HG02973 (cell line): ENCODE data around the gene PHF1.

Experiments
- ATAC-seq: cut with Tn5 transposase; IDR thresholded peaks from one replicate; pipeline ENCODE4 v1.9.1; 2021; ENCODE audit warnings: moderate library complexity; ENCODE audit not compliant: unreplicated experiment

Gene PHF1

DNA sequence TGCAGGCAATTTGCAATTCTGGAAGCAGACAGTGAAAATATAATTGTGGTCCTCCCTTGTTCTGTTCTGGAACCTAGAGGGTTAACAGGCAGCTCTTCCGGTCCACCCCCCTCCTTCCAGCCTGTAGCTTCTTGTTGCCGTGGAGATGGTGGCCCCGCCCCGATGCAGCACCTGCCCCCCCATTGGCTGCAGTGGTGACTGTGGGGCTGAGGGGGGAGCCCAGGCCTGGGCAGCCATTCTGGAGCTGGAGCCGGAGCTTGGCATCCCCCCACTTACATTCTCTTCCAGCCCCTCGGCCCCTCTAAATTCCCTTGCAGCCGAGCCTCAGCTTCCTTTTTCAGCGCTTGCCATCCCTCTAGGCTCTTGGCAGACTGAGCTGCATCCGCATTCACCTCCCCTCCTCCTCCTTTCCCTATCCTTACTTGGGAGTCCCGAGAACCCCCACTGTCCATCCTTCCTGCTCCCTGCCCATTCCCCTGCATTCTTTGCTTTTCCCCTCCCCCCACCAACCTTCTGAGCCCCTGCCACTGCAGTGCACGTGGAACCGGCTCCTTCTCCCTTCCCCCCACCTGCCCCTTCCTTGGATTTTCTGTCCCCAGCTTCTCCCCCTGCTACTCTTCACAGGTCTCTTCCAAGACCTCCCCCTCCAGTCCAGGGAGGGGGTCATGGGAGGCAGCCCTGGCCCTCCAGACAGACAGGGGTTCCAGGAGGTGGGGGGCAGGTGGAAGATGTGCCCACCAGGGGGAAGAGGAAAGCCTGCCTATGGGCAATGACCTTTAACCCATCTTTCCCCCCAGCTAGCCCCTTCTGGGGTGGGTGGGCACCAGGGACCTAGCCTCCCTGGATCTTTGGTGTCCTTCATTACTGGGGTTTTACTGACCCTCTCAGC is 20.4 kb downstream of the PHF1 start:
- ATAC-seq, result no peak

DNA sequence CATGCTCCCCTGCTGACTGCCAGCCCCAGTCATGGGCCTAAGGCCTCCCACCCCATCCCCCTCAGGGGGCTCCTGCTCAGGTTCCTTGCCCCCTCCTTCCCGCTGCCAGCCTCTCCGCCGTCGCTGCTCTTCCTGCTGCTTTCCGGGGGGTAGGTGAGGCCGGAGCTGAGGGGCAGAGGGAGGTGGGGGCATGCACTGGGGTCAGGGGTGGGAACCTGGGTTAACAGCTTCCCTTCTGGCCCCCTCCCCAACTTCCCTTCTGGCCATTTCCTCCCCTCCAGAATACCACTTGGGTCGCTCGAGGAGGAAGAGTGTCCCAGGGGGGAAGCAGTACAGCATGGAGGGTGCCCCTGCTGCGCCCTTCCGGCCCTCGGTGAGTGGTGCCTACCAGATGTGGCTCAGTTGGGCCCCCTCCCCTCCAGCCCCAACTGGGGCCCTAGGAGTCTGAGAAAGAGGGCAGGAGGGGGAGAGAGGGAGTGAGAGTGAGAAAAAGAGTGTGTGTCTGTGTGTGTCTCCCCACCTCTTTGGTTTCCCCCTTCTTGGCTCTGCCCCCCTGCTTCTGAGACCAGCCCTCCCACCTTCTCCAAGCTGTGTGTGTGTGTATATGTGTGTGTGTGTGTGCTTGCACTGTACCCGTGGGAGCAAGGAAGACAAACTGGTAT is 21.2 kb downstream of the PHF1 start:
- no peak for ATAC-seq

DNA sequence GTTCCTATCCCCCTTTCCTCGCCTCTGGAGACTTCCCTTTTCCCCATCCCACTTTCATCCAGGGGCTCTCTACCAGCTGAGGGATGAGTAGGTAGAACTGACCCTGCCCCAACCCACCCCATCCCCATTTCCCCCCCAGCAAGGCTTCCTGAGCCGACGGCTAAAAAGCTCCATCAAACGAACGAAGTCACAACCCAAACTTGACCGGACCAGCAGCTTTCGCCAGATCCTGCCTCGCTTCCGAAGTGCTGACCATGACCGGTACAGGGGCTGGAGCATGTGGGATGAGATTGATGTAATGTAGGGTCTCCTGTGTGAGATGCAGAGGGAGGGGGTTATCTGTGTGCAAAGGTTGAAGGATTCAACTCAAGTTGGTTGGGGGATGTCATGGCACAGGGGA is 21.7 kb downstream of the PHF1 start:
- ATAC-seq, result no peak

DNA sequence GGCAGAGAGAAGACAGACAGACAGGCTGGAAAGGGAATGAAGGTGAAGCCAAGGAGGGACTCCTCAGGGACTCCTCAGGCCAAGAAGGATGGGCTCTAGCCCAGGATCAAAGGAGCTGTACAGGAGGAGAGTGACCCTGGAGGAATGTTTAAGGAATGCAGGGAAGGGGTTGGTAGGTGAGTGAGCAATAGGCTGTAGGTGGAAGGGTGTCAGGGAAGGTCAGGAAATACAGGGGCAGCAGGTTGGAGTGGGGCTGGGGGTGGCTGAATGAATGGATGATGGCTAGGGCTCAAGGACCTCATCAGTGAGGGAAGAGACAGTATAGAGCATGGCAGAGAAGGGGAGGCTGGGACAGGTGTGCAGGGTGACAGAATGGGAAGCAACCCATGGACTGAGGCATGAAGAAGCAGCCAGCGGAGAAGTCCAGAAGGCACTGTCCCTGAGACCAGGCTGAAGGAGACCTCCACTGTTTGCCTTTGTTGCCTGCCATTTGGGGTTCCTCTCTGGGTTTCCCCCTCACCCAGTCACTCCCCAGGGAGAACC is 22.3 kb downstream of the PHF1 start:
- ATAC-seq, result no peak

DNA sequence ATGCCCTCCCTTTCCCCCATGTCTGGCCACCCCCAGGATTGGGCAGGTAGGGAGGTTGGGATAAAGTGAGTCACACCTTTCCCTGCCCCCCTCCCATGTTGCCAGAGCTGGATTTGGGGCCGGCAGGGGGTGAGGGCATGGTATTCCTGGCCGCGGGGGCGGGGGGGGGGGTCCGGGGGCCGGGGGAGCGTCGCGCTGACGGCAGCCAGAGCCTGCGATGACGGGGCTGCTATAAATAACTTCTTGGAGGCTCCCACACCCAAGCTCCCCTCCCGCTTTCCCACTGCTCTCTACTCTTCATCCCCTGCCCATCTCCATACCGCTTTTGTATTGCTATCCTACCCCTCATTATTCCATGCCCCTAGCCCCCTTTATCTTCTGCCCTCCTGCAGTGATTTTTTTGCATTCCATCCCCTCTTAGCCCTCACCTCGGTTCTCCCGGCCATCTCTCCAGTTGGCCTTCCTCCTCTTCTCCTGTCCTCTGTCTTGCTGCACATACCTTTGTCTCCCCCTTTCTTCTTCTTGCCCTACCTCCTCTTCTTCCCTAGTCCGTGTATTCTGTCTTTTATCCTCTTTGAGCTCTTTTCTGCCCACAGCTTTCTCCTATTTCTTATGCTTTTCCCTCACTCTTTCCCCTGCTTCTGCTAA is 22.9 kb downstream of the PHF1 start:
- no peak for ATAC-seq

DNA sequence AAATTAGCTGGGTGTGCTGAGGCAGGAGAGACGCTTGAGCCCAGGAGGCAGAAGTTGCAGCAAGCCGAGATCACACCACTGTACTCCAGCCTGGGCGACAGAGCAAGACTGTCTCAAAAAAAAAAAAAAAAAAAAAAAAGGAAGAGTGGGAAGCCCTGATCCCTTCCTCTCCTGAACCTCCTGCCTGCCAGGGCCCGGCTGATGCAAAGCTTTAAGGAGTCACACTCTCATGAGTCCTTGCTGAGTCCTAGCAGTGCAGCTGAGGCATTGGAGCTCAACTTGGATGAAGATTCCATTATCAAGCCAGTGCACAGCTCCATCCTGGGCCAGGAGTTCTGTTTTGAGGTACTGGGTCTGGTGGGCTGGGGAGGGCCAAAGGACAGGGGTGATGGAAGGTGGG is 24.1 kb downstream of the PHF1 start:
- ATAC-seq, result no peak

DNA sequence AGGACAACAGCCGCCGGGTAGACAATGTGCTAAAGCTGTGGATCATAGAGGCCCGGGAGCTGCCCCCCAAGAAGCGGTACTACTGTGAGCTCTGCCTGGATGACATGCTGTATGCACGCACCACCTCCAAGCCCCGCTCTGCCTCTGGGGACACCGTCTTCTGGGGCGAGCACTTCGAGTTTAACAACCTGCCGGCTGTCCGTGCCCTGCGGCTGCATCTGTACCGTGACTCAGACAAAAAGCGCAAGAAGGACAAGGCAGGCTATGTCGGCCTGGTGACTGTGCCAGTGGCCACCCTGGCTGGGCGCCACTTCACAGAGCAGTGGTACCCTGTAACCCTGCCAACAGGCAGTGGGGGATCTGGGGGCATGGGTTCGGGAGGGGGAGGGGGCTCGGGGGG is 26.9 kb downstream of the PHF1 start:
- no peak for ATAC-seq

DNA sequence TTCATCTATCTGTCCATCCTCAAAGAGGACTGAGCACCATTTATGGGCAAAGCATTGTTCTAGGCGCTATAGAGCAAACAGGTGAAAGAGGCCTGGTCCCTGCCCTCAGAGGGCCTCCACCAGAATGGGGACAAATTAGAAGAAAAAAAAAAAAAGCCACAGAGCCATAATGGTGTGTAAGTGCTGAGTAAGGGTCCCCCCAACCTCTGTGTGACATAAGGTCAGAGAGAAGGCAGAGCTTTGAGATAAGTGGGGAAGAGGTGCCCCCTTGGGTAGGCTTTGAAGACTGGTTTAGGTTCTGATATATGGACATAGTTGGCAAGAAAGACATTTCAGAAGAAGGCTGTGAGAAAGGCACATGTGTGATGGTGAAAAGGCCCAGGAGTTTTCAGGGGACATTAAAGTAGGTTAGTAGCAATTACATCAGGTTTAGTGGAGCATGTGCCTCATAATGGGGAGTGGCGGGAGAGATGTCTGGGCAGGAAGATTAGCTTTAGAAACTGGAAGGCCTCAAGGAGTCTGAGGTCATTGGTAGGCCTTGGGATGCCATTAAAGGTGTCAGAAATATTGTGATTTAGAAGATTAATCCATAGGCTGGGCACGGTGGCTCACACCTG is 28.3 kb downstream of the PHF1 start:
- ATAC-seq, result no peak

DNA sequence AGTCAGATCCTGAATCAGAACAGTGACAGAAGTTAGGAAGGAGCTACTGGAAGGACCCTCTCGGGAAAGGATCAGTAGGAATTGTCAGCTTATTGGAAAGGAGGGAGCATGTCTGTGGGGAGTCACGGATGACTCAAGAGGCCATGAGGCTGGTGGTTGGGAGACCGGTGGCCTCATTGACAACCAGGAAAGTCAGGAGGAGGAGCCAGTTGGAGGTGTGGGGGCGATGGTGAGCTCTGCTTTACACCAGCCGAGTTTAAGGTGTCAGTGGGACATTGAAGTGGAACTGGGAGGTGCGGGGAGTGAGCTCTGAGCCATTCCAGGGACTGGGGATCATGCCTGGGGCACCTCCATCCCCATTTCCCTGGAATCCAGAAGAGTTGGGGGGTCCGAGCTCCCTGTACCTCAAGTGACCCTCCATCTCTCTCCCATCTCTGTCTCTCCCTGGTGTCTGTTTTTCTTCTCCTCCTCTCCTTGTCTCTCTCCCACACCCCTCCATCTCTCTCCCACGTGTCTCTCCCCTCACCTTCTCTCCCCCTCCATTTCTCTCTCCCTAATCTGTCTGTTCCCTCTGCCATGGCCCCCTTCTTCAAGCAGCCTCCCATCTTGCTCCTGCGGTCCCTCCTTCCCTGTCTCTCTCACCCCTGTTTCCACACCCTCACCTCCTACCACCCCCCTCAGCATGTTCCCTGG is 29.3 kb downstream of the PHF1 start:
- ATAC-seq, result no peak

DNA sequence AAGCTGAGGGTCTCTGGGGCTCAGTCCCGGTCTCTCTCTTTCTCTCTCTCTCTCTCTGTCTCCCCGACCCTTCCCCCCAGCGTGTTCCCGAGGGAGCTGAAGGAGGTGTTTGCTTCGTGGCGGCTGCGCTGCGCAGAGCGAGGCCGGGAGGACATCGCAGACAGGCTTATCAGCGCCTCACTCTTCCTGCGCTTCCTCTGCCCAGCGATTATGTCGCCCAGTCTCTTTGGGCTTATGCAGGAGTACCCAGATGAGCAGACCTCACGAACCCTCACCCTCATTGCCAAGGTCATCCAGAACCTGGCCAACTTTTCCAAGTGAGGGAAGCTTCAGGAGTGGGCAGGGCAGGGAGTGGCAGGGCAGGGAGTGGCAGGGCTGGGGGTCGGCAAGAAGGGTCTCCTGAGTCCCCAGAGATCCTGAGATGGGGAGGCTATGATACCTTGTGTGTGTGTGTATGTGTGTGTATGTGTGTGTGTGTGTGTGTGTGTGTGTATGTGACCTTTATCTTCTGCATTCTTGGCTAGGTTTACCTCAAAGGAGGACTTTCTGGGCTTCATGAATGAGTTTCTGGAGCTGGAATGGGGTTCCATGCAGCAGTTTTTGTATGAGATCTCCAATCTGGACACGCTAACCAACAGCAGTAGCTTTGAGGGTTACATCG is 30.0 kb downstream of the PHF1 start:
- ATAC-seq, result no peak

DNA sequence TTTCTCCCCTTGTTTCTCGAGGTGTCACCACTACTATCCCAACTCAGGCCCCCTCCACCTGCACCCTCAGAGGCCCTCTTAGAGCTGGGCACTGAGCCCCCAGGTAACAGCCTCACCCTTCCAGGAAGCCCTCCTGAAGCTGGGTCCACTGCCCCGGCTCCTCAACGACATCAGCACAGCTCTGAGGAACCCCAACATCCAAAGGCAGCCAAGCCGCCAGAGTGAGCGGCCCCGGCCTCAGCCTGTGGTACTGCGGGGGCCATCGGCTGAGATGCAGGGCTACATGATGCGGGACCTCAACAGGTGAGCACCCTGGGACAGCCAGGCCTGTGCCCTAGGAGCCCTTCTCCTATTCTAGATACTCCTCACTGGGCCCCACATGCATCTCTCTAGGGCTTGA is 30.6 kb downstream of the PHF1 start:
- ATAC-seq, result no peak

DNA sequence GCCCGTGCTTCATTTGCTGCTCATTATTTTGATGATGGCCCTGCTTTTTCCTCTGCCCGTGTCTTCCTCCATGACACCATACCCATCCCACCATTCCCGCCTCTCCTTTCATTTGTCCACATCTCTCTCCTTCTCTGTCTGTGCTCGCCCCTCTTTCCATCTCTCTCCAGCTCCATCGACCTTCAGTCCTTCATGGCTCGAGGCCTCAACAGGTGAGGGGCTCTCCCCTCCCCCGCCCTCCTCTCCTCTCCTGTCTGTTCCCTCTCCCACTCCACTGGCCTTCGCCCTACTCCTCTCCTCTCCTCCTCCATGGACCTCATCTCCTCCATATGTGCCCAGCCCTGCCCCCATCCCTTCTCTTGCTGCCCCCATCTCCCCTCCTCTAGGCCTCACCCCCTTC is 31.5 kb downstream of the PHF1 start:
- no peak for ATAC-seq

DNA sequence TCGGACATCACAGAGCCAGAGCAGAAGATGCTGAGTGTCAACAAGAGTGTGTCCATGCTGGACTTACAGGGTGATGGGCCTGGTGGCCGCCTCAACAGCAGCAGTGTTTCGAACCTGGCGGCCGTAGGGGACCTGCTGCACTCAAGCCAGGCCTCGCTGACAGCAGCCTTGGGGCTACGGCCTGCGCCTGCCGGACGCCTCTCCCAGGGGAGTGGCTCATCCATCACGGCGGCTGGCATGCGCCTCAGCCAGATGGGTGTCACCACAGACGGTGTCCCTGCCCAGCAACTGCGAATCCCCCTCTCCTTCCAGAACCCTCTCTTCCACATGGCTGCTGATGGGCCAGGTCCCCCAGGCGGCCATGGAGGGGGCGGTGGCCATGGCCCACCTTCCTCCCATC is 32.2 kb downstream of the PHF1 start:
- ATAC-seq, result no peak

DNA sequence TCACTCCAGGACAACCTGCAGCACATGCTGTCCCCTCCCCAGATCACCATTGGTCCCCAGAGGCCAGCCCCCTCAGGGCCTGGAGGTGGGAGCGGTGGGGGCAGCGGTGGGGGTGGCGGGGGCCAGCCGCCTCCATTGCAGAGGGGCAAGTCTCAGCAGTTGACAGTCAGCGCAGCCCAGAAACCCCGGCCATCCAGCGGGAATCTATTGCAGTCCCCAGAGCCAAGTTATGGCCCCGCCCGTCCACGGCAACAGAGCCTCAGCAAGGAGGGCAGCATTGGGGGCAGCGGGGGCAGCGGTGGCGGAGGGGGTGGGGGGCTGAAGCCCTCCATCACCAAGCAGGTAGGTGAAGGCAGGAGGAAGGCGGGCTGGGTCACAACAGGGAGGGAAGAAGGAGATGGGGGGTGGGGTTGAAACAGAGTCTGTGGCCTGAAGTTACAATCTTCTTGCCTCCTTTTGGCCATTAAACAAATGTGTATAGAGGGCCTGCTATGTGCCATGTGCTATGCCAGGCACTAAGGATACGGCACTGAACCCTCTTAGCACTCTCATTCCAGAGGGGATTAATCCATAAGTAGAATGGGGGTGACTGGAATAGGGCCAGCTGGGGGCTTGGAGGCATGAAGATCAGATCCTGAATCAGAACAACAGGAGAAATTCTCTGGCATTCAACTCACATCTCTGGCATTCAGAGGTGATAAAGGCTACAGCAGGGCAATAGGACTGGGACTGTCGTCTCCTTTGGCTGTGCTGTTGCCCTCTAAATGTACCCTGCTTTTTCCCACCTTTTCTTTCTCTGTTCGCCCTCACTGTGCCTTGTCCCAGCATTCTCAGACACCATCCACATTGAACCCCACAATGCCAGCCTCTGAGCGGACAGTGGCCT is 33.0 kb downstream of the PHF1 start:
- no peak for ATAC-seq

DNA sequence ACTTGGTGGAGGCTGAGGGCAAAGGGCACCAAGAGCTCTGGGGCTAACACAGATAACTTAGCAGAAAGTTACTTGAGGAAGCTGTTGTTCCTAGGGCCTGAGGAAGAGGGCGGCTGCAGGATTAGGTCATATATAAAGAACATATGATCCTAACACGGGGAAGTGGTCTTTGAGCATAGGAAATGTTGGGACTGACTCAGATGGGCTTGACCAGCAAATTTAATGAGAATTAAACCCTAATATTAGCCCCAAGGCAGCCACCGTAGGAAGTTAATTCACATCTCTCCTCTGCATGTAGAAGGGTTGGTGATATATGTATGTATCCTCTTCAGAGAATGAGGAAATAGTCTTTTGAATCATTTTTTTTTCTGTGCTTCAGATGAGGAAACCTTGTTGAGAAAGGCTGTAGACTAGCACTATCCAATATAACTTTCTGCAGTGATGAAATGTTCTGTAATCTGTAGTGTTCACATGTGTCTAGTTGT is 34.3 kb downstream of the PHF1 start:
- ATAC-seq, result no peak

DNA sequence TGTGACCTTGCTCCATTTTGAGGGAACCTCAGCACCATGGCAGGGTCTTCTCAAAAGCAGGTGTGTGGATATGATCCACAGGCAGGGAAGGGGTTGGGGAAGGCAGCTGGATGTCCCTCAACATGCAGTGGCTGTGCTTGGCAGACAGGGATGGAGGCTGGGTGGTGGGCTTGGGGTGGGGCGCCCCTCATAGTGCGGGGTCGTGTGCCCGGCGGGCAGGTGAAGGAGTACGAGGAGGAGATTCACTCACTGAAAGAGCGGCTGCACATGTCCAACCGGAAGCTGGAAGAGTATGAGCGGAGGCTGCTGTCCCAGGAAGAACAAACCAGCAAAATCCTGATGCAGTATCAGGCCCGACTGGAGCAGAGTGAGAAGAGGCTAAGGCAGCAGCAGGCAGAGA is 35.5 kb downstream of the PHF1 start:
- ATAC-seq, result no peak

DNA sequence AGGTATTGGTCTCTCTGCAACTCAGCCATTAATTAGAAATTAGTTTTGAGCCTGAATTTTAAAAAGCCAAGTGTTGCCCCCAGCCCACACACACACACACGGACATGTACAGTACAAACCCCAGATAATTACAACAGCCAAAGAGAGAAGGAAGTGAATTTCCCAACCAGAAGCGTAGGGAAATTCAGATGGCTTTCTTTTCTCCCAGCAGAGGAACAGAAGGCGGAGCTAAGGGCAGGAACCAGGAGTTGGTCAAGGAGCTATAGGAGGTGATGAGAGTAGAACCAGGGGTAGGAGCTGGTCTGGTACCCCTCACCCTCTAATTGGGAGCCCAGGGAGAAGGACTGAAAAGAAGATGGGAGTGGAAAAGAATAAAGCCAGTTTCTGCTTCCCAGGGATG is 39.6 kb downstream of the PHF1 start:
- no peak for ATAC-seq

DNA sequence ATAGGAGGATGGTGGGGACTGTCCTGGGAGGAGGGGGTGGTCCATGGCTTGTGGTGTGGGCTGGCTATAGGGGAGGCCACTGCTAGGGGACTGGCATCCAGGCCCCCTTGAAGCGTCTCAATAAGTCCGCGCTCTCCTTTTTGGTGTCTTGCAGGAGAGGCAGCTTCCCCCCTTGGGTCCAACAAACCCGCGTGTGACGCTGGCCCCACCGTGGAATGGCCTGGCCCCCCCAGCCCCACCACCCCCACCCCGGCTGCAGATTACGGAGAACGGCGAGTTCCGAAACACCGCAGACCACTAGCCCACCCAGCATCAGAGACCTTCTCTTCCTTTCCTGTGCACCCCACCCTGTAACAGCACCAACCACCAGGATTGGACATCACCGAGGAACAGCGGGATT is 40.8 kb downstream of the PHF1 start:
- ATAC-seq, result no peak

DNA sequence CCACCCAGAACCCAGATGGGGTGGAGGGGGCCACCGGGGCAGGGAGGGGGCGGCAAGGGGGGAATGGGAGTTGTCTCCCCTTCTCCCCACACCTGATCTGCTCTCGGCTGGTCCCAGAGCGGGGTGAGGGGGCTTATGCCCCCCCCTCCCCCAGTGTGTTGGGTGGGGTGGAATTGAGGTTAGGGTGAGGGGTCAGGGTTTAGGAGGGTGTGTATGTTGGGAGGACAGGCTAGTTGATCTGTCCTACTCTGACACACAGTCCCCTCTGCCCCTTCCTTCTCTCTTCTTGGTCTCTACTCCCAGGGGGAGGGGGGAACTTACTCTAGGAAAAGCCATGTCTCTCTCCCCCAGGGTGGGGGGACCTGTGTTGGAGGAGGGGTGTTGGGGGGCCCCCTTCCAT is 41.7 kb downstream of the PHF1 start:
- ATAC-seq, result no peak
